ENCODE results near the gene ZFP69. TPM values are rescaled to one million over a fixed set of nuclear protein-coding genes. Genes with fewer than 3 reads are reported as not detected.

ZFP69 gene
- total and polyA plus RNA-seq, 2 of the 4 experiments (the other 2 are of a cell fraction) = 1.2 to 1.6 TPM

DNA sequence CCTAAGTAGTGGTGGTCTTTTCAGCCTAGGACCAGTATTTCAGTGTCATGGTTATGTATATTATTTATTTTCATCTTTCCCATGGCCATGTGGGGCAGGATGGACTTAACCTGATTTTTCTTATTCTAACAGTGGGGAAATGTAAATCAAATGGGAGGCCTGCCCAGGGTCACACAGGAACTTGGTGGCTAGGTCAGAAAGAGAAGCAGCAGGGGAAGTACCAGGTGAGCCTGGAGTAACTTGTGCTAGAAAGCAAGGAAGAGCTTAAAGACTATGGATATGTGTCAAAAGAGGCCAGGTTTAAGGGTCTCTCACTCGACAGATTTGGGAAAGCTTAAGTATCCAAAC, 25.9 kb upstream of the ZFP69 start:
- Histone ChIP-seq H4K20me1 (ENCODE audit: insufficient read depth, low read length) (no peaks in the 10 kb centered on the region), H3K79me1 (ENCODE audit: low read depth in 1 of 2, low read length in 2 of 2) (peaks cover 9 to 10% of the 10 kb centered on the region in 2 experiments; a peak in 3 of 4 replicates), H3K27me3 (ENCODE audit: control insufficient read depth, insufficient read depth, low read length) (no peaks in the 10 kb centered on the region), H4K5ac (ENCODE audit: low read depth, low read length) (peak overlapping the region; percentile 9; the same call in 1 of the 2 replicates), H2BK5ac (ENCODE audit: low read depth, low read length, poor library complexity, severe bottlenecking) (peak overlapping the region; percentile 80), H3K9me3 (ENCODE audit: control insufficient read depth, insufficient read depth, low read length) (peaks cover 23% of the 10 kb centered on the region), H3K27ac (ENCODE audit: insufficient read depth, low read length) (peak overlapping the region; percentile 35; the same call in 1 of the 2 replicates), H3K4me3 (ENCODE audit: insufficient read depth, low read depth, low read length) (peak overlapping the region; percentile 72), H3K4me1 (ENCODE audit: control insufficient read depth, insufficient read depth, low read length) (no peaks in the 10 kb centered on the region), H4K91ac (ENCODE audit: insufficient read depth, low read depth, low read length) (peak overlapping the region; percentile 53; the same call in 1 of the 2 replicates), H3K23ac (ENCODE audit: low read depth, low read length) (peak overlapping the region; percentile 84; the same call in 1 of the 2 replicates), H3K36me3 (ENCODE audit: control insufficient read depth, insufficient read depth, low read length) (0 out of 2 replicates have a peak, but pooled peaks cover 2% of the 10 kb centered on the region), H2BK120ac (ENCODE audit: low read depth, low read length) (peak overlapping the region; percentile 83), H2AK5ac (ENCODE audit: low read depth, low read length) (peak overlapping the region; percentile 12), H3K9me1 (ENCODE audit: insufficient read depth, low read length) (no peaks in the 10 kb centered on the region), H3K14ac (replicated peaks; ENCODE audit: low read depth, low read length) (0 out of 2 replicates have a peak overlapping the region, but pooled peaks have one; percentile 70), H3K4me2 (ENCODE audit: low read depth, low read length) (peak overlapping the region; percentile 80), H3K56ac (ENCODE audit: extremely low read depth, insufficient read depth, low read length) (no peak overlapping the region; the same call in 1 of the 2 replicates), H2BK20ac (ENCODE audit: low read depth, low read length) (peak overlapping the region; percentile 82), H3K18ac (ENCODE audit: low read depth, low read length) (peak overlapping the region; percentile 39; the same call in 1 of the 2 replicates), H2BK15ac (ENCODE audit: low read depth, low read length) (0 out of 3 replicates have a peak overlapping the region, but pooled peaks have one; percentile 41), H2AK9ac (replicated peaks; ENCODE audit: low read depth, low read length, poor library complexity) (no peak overlapping the region), H3K9ac (ENCODE audit: low read depth, low read length) (no peak overlapping the region), H2AFZ (replicated peaks; ENCODE audit: low read length, poor library complexity) (peak overlapping the region; percentile 96), H3K4ac (ENCODE audit: low read depth, low read length) (peak overlapping the region; percentile 68), H4K8ac (ENCODE audit: low read depth in 2 of 2, low read length in 2 of 2) (peak overlapping the region; percentile 4 to 56; a peak in 2 of 4 replicates)
- POLR2A ChIA-PET (ENCODE audit: unreplicated experiment) = no interaction called here
- DNase-seq (no peak), ATAC-seq (ENCODE audit: low read depth) (no peak)
- CTCF ChIA-PET = no interaction called here
- no peak for TF ChIP-seq CEBPB (IDR thresholded peaks at IDR 0.05; ENCODE audit: low read depth, low read length)
- TF ChIP-seq, protein P1, sequence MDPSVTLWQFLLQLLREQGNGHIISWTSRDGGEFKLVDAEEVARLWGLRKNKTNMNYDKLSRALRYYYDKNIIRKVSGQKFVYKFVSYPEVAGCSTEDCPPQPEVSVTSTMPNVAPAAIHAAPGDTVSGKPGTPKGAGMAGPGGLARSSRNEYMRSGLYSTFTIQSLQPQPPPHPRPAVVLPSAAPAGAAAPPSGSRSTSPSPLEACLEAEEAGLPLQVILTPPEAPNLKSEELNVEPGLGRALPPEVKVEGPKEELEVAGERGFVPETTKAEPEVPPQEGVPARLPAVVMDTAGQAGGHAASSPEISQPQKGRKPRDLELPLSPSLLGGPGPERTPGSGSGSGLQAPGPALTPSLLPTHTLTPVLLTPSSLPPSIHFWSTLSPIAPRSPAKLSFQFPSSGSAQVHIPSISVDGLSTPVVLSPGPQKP (IDR thresholded peaks at IDR 0.05; ENCODE audit: borderline replicate concordance, low read depth, low read length) = no peak
- TF ChIP-seq, protein P2, sequence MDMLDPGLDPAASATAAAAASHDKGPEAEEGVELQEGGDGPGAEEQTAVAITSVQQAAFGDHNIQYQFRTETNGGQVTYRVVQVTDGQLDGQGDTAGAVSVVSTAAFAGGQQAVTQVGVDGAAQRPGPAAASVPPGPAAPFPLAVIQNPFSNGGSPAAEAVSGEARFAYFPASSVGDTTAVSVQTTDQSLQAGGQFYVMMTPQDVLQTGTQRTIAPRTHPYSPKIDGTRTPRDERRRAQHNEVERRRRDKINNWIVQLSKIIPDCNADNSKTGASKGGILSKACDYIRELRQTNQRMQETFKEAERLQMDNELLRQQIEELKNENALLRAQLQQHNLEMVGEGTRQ (IDR thresholded peaks at IDR 0.05; ENCODE audit: low read depth, low read length) = no peak
- TF ChIP-seq BHLHE40 (IDR thresholded peaks at IDR 0.05; ENCODE audit: low read depth, low read length) = no peak
- no peak for TF ChIP-seq RAD21 (IDR thresholded peaks at IDR 0.05; ENCODE audit: low read length)
- no peak for TF ChIP-seq RFX5 (IDR thresholded peaks at IDR 0.05; ENCODE audit: low read depth, low read length)
- no peak for TF ChIP-seq POLR2A (IDR thresholded peaks at IDR 0.05; ENCODE audit: low read depth, low read length)
- TF ChIP-seq, protein P3, sequence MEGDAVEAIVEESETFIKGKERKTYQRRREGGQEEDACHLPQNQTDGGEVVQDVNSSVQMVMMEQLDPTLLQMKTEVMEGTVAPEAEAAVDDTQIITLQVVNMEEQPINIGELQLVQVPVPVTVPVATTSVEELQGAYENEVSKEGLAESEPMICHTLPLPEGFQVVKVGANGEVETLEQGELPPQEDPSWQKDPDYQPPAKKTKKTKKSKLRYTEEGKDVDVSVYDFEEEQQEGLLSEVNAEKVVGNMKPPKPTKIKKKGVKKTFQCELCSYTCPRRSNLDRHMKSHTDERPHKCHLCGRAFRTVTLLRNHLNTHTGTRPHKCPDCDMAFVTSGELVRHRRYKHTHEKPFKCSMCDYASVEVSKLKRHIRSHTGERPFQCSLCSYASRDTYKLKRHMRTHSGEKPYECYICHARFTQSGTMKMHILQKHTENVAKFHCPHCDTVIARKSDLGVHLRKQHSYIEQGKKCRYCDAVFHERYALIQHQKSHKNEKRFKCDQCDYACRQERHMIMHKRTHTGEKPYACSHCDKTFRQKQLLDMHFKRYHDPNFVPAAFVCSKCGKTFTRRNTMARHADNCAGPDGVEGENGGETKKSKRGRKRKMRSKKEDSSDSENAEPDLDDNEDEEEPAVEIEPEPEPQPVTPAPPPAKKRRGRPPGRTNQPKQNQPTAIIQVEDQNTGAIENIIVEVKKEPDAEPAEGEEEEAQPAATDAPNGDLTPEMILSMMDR (conservative IDR thresholded peaks at IDR 0.05; ENCODE audit: low read depth, low read length) = no peak
- in situ Hi-C loops (cut with MboI; ENCODE audit: low sequenced_read_pairs) = no loop called here
- dilution Hi-C loops (cut with HindIII; ENCODE audit: low sequenced_read_pairs, unreplicated experiment) = no loop called here
- intact Hi-C loops (cut with micrococcal nuclease) = no loop called here
- BruUV-seq (replicated peaks) = no TSS peak
- no CpG with 5 or more reads among the region's 1 CpG for WGBS, 2 experiments (ENCODE audit: extremely low coverage in 2 of 2, insufficient read length in 1 of 2)
